OCI-M2 (cell line): ENCODE results near the gene PNMA6E.

Experiments
- DNase-seq: peaks from one replicate; lab custom pipeline; 2025; ENCODE audit not compliant: unreplicated experiment; lab: John Stamatoyannopoulos, UW

The PNMA6E gene

GRCh38 chrX:153401133-153401764 lies at the start of gene PNMA6E:
Gene PNMA6E, minus strand, starts transcription at chrX:153401350. Its CDS starts 2,501 bp downstream, at chrX:153398849.
- no peak for DNase-seq

DNA sequence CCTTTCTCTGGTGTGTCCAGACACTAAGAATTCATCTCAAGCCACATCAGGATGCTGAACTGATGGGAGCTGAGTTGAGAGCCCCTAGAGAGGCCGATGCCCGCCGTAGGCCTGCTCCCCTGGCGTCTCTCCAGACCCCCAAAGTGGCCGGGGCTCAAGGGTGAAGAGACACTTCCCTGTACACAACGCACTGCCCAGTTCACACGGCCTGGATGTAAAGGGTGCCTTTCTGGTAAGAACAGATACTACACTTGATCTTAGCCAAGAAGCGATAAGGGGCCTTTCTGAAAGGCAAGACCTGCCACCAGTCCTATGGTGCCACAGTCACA lies 49.8 kb upstream of the PNMA6E start:
- no peak for DNase-seq

DNA sequence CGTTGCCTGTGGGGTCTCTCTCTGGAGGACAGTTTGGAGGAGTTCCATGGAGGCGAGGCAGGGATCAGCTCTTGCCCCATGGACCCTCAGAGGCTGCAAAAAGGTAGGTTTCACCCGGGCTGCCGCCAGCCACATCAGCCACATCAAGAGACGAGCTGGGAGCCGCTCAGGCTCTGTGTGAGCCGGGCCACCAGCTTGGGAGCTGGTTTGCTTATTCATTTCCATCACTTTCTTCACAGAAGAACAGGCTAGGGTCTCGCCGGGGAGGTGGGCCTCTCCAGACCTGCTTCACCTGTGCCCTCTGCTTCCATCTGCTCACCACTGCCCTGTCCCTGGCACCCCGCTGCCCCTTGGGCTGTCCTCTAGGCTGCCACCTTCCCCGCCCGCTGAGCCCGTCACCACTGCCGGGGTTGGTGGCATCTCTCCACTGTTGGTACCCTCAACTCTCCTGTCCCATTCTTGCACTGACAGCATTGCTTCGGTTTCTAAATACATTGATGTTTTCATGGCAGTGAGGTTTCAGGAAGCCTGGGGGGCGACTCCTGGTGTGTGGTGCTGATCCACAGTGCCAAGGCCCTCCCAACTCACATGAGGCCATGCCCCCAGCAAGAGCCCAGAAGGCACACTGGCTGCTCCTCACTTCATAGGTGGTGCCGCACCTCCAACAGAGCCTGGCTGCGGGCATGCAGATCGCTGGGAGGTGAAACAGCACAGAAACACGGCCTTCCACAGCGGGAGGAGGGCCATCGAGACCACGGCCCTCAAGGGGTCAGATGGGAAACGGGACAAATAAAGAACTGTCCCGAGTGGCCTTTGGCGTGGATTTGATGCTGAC lies 49.2 kb upstream of the PNMA6E start:
- no peak for DNase-seq

DNA sequence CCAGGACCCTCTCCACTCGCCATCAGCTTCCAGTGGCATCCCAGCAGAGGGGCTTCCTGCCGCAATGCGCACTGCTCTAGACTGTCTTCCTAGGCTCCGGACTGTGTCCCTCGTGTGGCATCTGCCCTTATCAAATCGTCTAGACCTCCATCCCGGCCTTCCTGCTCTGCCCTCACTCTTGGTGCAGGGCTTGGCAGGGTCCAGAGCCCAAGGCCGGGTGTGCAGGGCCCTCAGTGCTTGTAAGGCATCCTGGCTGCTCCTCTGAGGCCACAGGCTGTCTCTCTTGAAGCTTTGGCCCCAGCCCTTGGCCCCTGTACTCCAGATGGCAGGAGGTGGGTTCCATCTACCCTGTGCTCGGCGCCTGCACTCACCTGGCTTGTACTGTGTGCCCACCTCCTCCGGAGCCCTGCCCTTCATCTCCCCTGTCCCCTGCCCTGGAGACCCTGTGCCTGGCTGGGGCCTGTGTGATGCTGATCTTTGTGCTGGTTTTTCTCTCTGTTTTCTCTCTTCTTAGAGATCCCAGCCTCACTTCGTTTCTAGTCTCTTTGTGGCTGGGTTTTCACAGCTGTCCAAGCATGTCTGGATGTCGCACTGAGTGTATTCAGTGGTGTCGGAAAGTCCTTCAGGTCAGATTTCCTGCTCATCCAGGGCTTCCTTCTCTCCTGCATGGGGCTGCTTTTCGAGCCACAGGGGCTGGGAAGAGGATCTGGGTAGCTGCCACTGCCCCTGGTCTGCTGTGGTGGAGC lies 48.4 kb upstream of the PNMA6E start:
- no peak for DNase-seq

DNA sequence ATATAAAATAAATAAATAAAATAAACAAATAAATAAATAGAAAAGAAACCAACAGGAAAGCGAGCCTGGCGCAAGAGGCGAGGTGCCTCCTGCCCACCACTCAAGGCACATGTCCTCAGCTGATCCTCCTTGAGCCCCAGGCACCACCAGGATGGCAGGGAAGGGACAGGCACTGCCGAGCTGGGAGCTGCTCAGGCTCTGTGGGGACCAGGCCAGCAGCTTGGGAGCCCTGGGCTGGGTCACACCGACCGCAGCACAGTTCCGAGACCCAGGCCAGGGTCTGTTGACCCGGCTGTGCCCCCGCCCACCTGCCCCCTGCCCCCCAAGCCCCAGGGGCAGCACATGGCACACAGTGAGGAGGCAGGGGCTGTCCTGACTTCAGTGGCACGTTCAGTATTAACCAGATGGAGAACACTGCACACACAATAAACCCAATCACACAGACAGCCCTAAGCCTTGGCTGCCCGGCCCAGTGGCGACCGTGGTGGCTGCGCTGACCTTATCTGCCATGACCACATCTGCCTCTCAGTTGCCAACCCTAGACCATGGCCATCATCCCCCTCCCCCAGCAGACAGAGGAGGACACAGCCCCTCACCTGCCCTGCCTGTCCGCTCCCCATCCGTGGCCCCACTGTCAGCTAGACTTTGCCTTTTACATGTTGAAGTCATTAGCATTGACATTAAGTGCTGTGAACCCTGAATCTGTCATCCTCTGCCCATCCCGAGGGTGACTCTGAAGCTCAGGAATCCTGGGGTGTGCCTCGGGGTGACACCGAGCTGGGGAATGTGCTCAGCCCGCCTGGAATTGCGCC lies 47.6 kb upstream of the PNMA6E start:
- no peak for DNase-seq

GRCh38 chrX:153447581-153447960 lies 46.4 kb upstream of the PNMA6E start:
- no peak for DNase-seq

DNA sequence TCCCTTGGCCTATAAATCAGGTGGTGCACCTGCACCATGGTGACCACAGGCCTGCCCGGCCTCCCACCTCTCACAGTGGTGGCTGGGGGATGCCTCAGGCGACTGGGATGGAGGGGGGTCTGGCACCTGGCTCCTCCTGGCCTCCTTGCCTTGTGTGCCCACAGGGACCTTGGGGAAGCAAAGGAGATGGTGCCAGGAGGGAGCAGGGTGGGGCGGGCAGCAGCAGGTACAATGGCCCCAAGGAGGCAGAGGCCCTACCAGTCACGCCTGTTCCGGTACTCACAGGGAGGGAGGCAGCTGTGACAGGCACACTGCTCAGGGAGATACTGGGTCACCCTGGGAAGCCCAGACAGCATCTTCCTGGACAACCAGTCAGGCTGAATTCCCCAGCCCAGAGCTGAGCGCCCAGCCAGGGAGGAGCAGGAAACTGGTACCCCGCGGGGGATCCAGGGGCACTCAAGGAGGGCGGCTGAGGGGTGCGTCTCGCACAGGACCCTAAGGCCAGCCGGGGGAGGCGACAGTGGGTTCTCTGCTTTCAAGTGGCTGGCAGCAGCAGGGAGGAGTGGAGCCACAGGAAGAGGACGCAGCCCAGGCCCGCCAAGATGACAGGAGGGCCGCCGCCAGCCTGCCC lies 45.9 kb upstream of the PNMA6E start:
- no peak for DNase-seq

DNA sequence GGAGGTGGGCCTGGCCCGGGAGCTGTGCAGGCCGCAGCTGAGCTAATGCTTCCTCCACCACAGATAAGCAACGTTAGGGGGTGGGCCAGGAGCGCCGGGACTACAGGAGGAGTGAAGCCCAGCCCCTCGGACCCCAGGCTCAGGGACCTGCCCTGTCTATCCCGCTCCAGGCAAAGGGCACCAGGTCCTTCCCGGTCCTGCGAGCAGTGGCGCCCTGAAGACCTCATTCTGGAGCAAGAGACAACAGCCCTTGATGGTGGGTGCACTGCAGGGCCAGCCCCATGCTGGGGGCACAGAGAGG lies 45.4 kb upstream of the PNMA6E start:
- no peak for DNase-seq

DNA sequence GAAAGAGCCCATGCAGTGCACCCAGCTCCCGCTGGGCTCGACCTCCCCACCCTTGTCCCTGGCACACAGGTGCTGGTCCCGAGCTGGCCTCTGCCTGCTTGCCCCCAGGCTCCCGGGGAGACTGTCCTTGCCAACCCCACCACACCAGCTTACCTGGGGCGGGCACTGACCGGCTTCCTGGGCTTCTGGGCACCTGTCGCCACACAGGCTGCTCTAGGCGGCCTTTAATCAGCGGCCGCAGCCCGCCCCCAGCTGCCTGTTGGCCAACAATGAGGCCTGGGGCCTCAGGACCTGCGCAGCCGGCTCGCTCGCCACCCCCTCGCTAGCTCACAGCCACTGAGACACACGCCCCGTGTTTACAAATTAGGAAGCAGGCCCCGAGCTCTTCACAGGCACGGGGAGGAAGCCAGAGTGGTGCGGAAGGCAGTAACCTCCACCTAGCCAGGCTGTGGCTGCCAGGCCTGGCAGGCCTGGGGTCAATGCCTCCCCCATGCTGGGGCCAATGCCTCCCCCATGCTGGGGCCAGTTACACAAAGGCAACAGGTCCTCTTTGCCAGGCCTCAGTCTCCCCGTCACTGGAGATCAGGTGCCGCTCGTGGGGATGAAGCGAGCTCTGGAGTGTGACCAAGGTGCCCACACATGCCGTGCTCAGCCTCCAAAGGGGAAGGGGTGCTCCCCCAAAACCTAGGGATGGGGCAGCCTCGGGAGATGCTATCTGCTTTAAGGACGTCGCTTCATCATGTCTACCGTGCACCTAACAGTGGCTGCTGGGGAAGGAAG lies 44.9 kb upstream of the PNMA6E start, which contains the start of gene TREX2:
Gene TREX2, minus strand, starts transcription at position 201 of the 780 bp plus-strand sequence. CDS start 626 bp downstream, outside the sequence.
- DNase-seq, result no peak

DNA sequence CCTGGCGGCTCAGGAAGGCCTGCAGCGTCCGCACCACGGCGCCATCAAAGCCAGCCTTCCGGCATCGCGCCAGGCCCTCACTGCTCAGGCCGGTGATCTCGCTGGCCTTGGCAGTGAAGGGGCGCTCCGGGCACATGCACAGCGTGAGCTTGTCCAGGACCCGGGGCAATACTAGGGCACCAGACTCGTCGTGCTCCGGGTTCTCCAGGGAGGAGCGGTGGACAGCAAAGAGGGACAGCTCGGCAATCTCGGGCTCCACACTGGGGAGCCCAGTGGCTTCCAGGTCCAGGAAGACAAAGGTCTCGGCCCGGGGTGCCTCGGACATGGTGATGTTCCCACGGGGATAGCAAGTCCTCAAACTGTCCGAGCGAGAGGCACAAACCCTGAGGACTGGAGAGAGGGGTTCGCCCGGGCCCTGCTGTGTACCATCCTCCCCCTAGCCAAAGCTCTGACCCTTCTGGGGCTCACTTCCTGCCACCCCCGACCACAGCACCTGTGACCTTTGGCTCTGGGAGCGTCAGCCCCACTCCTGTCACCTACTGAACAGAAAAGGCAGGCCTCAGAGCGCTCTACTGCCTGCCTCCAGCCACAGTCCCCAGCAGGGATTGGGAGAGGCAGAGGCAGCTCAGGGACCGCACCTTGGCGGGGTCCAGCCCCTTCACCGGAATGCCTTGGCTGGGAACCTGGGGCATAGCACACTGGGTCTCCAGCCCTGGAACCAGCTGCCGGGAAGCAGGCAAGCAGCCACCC lies 44.1 kb upstream of the PNMA6E start:
- no peak for DNase-seq

GRCh38 chrX:153444333-153445011 lies 43.3 kb upstream of the PNMA6E start:
- DNase-seq, result no peak

GRCh38 chrX:153443476-153444332 lies 42.6 kb upstream of the PNMA6E start:
- no peak for DNase-seq

DNA sequence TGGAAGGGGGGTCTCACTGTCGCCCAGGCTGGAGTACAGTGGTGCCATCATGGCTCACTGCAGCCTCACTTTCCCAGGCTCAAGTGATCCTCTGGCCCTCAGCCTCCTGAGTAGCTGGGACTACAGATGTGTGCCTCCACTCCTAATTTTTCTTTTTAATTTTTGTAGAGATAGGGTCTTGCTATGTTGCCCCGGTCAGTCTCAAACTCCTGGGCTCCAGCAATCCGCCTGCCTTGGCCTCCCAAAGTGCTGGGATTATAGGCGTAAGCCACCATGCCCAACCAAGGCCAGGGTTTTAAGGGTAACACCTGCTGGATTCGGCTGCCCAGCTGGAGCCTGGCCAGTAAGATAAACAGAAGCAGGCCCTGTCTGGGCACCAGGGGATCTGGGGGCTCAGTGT lies 41.3 kb upstream of the PNMA6E start:
- no peak for DNase-seq

- no peak for DNase-seq
These were observed 40.8 kb upstream of the PNMA6E start for GRCh38 chrX:153441981-153442380.

GRCh38 chrX:153441296-153441695 lies 40.1 kb upstream of the PNMA6E start:
- no peak for DNase-seq

DNA sequence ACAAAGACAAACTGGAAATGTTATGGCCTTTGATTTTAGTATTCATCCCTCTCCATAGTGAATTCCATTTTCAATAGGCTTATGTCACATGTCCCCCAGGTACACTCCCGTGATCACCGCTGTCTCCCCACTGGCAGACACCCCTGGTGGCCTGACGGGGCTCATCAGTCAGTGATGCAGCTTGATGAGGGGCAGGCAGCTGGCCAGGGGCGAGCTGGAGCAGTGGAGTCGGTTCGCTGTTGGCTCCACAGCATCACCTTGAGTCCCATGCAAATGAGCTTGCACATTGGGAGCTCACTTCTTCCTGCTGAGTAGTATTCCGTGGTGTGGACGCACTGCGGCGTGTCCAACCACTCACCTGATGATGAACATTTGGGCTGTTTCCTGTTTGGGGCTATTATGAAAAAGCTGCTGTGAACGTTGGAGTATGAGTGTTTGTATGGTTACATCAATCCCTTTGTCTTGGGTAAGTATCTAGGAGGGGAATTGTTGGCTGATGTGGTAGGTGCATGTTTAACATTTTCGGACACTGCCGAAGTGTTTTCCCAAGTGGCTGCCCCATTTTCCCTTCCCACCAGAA lies 39.5 kb upstream of the PNMA6E start:
- DNase-seq, result no peak

GRCh38 chrX:153439977-153440376 lies 38.8 kb upstream of the PNMA6E start:
- DNase-seq, result no peak
